Peyer's patch (tissue), 4 donors: ENCODE results near the gene EGR1.

Experiments used
- POLR2A ChIP-seq, 2 donors: fragments of 450-650 bp; IDR thresholded peaks; one replicate each; pipeline ENCODE4 v1.5.1; 2017; ENCODE audit warnings: antibody characterized with exemption in 2 of 2, mild to moderate bottlenecking in 2 of 2, moderate library complexity in 2 of 2
- TF ChIP-seq, protein P1 (sequence below), 6 experiments: fragments of 450-650 bp in 4 of 6; fragments of 200-600 bp in 2 of 6; sonication (generic) in 1 of 6; IDR thresholded peaks; one replicate each; pipeline ENCODE4 v1.5.1; 2017 to 2019; ENCODE audit warnings: antibody characterized with exemption in 6 of 6, mild to moderate bottlenecking in 3 of 6, moderate library complexity in 1 of 6

GRCh38 chr5:138515556-138516245, 50.4 kb downstream of the EGR1 start:
- TF ChIP-seq, protein P1, sequence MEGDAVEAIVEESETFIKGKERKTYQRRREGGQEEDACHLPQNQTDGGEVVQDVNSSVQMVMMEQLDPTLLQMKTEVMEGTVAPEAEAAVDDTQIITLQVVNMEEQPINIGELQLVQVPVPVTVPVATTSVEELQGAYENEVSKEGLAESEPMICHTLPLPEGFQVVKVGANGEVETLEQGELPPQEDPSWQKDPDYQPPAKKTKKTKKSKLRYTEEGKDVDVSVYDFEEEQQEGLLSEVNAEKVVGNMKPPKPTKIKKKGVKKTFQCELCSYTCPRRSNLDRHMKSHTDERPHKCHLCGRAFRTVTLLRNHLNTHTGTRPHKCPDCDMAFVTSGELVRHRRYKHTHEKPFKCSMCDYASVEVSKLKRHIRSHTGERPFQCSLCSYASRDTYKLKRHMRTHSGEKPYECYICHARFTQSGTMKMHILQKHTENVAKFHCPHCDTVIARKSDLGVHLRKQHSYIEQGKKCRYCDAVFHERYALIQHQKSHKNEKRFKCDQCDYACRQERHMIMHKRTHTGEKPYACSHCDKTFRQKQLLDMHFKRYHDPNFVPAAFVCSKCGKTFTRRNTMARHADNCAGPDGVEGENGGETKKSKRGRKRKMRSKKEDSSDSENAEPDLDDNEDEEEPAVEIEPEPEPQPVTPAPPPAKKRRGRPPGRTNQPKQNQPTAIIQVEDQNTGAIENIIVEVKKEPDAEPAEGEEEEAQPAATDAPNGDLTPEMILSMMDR (IDR thresholded peaks at IDR 0.05): no peak
- no peak for TF ChIP-seq POLR2A (IDR thresholded peaks at IDR 0.05)
